Left lung (tissue), 10 donors: ENCODE results near the gene TMEM106C. TPM values are rescaled to one million over a fixed set of nuclear protein-coding genes. Genes with fewer than 3 reads are reported as not detected.

Experiments used
- ATAC-seq: fragments of 200-7000 bp; cut with Tn5 transposase; one replicate; pipeline ENCODE4 v1.9.1; 2020; ENCODE audit warnings: moderate library complexity
- DNase-seq, 4 donors: peaks; one replicate each; pipeline ENCODE4 v3.0.0-alpha.2; 2013 to 2020
- H3K27ac ChIP-seq, 2 donors: fragments of 200-600 bp; sonication (generic) in 1 of 2; one replicate each; pipeline versions ENCODE4 v1.5.0 to v1.8.0; 2020 to 2021
- H3K27me3 ChIP-seq, 2 donors: fragments of 200-600 bp; sonication (generic) in 1 of 2; one replicate each; pipeline versions ENCODE4 v1.5.0 to v1.8.0; 2020 to 2021
- H3K36me3 ChIP-seq, 2 donors: fragments of 200-600 bp; sonication (generic) in 1 of 2; one replicate each; pipeline versions ENCODE4 v1.5.0 to v1.8.0; 2020 to 2021
- H3K4me1 ChIP-seq, 2 donors: fragments of 200-600 bp; one replicate each; pipeline ENCODE4 v1.8.0; 2021
- H3K4me3 ChIP-seq, 2 donors: fragments of 200-600 bp; sonication (generic) in 1 of 2; one replicate each; pipeline versions ENCODE4 v1.5.0 to v1.8.0; 2020 to 2021; ENCODE audit warnings: mild to moderate bottlenecking in 1 of 2
- H3K9me3 ChIP-seq, 2 donors: fragments of 200-600 bp; sonication (generic) in 1 of 2; one replicate each; pipeline versions ENCODE4 v1.5.0 to v1.8.0; 2020 to 2021
- intact Hi-C, 2 donors: fragments of 100-400 bp; cut with DNase I; formaldehyde crosslinking; loops; one replicate each; pipeline versions ENCODE4 v1.11.2 to v1.14.2; 2022
- polyA plus RNA-seq, 6 donors: library from polyadenylated mRNA; unstranded; fragments of 120-200 nt; gene quantifications; one replicate each; pipeline ENCODE4 v1.2.1, GENCODE V29; 2013; ENCODE audit not compliant: insufficient read length in 6 of 6
- total RNA-seq, 2 donors: library from RNA; stranded (reverse); fragmentation: NEBNext Ultra II Directional; extraction: Animal tissue kit (Norgen Biotek cat#: 25700); gene quantifications; one replicate each; pipeline ENCODE4 v1.2.1, GENCODE V29; 2021
- TF ChIP-seq, protein P1 (sequence below), 2 donors: fragments of 200-600 bp; sonication (generic) in 1 of 2; IDR thresholded peaks; one replicate each; pipeline versions ENCODE4 v1.5.0 to v1.8.0; 2021; ENCODE audit warnings: antibody characterized with exemption in 2 of 2
- donor health status: DM: no; HTN: yes; CAD: no.
- donor health status: DM: no; HTN: no; CAD: no.

The TMEM106C gene
- total and polyA plus RNA-seq, 8 donors, result 43.1 to 99.3 (median 82.1) TPM

- Histone ChIP-seq H3K4me3 (no peak overlapping the region), H3K36me3 (no peaks in the 10 kb centered on the region), H3K4me1 (no peaks in the 10 kb centered on the region), H3K27me3 (no peaks in the 10 kb centered on the region), H3K27ac (no peak overlapping the region), H3K9me3 (no peaks in the 10 kb centered on the region)
- DNase-seq (no peak), ATAC-seq (no peak)
- TF ChIP-seq, protein P1, sequence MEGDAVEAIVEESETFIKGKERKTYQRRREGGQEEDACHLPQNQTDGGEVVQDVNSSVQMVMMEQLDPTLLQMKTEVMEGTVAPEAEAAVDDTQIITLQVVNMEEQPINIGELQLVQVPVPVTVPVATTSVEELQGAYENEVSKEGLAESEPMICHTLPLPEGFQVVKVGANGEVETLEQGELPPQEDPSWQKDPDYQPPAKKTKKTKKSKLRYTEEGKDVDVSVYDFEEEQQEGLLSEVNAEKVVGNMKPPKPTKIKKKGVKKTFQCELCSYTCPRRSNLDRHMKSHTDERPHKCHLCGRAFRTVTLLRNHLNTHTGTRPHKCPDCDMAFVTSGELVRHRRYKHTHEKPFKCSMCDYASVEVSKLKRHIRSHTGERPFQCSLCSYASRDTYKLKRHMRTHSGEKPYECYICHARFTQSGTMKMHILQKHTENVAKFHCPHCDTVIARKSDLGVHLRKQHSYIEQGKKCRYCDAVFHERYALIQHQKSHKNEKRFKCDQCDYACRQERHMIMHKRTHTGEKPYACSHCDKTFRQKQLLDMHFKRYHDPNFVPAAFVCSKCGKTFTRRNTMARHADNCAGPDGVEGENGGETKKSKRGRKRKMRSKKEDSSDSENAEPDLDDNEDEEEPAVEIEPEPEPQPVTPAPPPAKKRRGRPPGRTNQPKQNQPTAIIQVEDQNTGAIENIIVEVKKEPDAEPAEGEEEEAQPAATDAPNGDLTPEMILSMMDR (IDR thresholded peaks at IDR 0.05), result no peak
- intact Hi-C loops, result no loop called here
These were observed 13.8 kb downstream of the TMEM106C start for GRCh38 chr12:47977046-47977771.

- Histone ChIP-seq H3K4me1 (no peaks in the 10 kb centered on the region), H3K27me3 (no peaks in the 10 kb centered on the region), H3K9me3 (no peaks in the 10 kb centered on the region), H3K4me3 (no peak overlapping the region), H3K27ac (no peak overlapping the region), H3K36me3 (no peaks in the 10 kb centered on the region)
- DNase-seq, result no peak
- TF ChIP-seq, protein P1 (IDR thresholded peaks at IDR 0.05), result no peak
- intact Hi-C loops, result no loop called here
- no peak for ATAC-seq
These were observed 14.6 kb downstream of the TMEM106C start for GRCh38 chr12:47977772-47978597.

- ATAC-seq (no peak), DNase-seq (no peak)
- Histone ChIP-seq H3K36me3 (no peaks in the 10 kb centered on the region), H3K9me3 (no peaks in the 10 kb centered on the region), H3K4me3 (no peak overlapping the region), H3K27ac (no peak overlapping the region), H3K4me1 (no peaks in the 10 kb centered on the region), H3K27me3 (no peaks in the 10 kb centered on the region)
- intact Hi-C loops, result no loop called here
- TF ChIP-seq, protein P1 (IDR thresholded peaks at IDR 0.05), result no peak
These were observed 15.1 kb downstream of the TMEM106C start for GRCh38 chr12:47978598-47978873.

DNA sequence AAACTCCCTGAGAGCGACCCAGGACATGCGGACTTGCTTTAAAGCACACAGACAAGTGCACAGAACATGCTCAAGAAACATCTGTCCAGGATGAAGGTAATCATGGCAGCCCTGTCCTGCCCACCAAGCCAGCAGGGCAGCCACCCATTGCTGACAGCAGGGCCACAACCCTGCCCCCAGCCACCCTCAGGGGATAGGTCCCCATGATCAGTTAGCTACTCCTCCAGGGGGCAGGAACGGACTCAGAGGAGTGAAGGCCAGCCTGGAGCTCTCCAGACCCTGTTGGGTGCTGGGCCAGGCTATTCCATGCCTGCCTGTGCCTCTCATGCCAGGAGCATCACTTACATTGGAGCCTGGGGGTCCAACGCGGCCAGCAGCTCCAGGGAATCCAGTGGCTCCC, 15.8 kb downstream of the TMEM106C start:
- H3K4me3 ChIP-seq, result no peak overlapping the region
- H3K4me1 ChIP-seq, result no peaks in the 10 kb centered on the region
- TF ChIP-seq, protein P1 (IDR thresholded peaks at IDR 0.05), result no peak
- no peak for DNase-seq
- no peaks in the 10 kb centered on the region for H3K36me3 ChIP-seq
- no peaks in the 10 kb centered on the region for H3K27me3 ChIP-seq
- ATAC-seq, result no peak
- no peaks in the 10 kb centered on the region for H3K9me3 ChIP-seq
- intact Hi-C loops, result no loop called here
- no peak overlapping the region for H3K27ac ChIP-seq

DNA sequence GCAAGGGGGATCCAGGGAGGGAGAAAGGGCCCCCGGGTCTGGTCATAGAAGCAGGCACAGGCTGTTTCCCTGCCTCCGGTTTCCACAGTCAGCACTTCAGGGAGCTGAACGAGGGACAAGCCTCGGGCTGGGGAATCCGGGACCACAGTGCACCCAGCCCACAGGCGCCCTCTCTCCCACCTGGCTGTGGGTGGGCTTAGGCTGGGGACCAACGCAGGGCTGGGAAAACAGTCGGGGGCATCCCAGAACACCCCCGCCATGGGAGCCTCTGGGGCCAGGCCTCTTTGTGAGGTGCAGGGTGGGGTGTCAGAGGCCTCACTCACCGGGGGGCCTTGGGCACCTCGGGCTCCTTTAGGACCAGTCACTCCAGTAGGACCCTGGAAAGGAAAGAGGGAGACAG, 16.3 kb downstream of the TMEM106C start:
- Histone ChIP-seq H3K9me3 (no peaks in the 10 kb centered on the region), H3K27me3 (no peaks in the 10 kb centered on the region), H3K4me3 (no peak overlapping the region), H3K27ac (no peak overlapping the region), H3K4me1 (no peaks in the 10 kb centered on the region), H3K36me3 (no peaks in the 10 kb centered on the region)
- intact Hi-C loops, result no loop called here
- TF ChIP-seq, protein P1 (IDR thresholded peaks at IDR 0.05), result no peak
- DNase-seq, result no peak
- ATAC-seq, result no peak
